ENCODE results near the gene GJC2. TPM values are rescaled to one million over a fixed set of nuclear protein-coding genes. Genes with fewer than 3 reads are reported as not detected.
"Not testable (repeated sequence)": the region's sequence is repeated elsewhere in the genome, so short reads cannot be mapped to it uniquely, and the experiment has no call there.

Gene GJC2
- total RNA-seq, 2 experiments from 2014 or later, result 0.17 to 0.25 TPM

DNA sequence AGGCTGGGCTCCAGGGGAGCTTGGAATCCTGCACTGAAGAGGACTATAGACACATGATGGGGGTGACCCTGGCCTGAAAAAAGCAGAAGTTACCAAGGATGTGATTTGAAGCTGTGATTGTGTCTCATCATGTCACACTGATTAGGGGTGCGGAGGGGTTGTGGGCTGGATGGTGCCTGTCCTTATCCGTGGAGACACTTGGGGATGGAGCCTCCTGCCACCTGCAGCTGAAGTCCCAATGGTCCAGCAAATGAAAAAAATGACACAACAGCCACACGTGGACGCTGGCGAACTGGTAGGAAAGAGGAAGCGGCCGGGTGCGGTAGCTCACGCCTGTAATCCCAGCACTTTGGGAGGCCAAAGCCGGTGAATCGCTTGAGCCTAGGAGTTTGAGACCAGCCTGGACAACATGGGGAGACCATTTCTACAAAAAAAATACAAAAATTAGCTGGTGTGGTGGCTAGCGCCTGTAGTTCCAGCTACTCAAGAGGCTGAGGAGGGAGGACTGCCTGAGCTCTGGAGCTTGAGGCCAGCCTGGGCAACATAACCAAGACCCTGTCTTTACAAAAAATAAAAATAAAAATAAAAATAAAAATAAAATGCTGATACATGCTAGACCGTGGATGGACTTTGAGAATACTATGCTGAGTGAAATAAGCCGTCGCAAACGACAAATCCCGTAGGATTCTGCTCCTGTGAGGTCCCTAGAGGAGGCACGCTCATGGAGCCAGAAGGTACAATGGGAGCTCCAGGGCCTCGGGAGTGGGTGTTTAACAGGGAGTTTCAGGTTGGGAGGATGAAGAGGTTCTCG lies 15.0 kb downstream of the GJC2 start:
- DNase-seq, result no peak
- peaks cover 42% of the 10 kb centered on the region for H3K4me1 Mint-ChIP-seq (ENCODE audit: low read depth)
- no peaks in the 10 kb centered on the region for H3K36me3 Mint-ChIP-seq (ENCODE audit: low read depth)
- no peaks in the 10 kb centered on the region for H3K27me3 Mint-ChIP-seq (ENCODE audit: low read depth)
- CTCF ChIA-PET, result interaction anchor here (0.6 to 1.2 kb wide), 9 partner anchors 11 to 1886 kb away, joined by 3 to 6 read pairs (median 4); partner anchors contain the start of gene GUK1
- peak overlapping the region; percentile 93 for H3K27ac Mint-ChIP-seq
- H3K9me3 Mint-ChIP-seq, result no peaks in the 10 kb centered on the region
- intact Hi-C loops (cut with micrococcal nuclease), result loop anchor here (1.0 to 10.0 kb wide), 5 partner anchors 24 to 1282 kb away; partner anchors contain the start of genes COQ8A, GUK1 and ZNF678
- peak overlapping the region; percentile 91 for H3K4me3 Mint-ChIP-seq

DNA sequence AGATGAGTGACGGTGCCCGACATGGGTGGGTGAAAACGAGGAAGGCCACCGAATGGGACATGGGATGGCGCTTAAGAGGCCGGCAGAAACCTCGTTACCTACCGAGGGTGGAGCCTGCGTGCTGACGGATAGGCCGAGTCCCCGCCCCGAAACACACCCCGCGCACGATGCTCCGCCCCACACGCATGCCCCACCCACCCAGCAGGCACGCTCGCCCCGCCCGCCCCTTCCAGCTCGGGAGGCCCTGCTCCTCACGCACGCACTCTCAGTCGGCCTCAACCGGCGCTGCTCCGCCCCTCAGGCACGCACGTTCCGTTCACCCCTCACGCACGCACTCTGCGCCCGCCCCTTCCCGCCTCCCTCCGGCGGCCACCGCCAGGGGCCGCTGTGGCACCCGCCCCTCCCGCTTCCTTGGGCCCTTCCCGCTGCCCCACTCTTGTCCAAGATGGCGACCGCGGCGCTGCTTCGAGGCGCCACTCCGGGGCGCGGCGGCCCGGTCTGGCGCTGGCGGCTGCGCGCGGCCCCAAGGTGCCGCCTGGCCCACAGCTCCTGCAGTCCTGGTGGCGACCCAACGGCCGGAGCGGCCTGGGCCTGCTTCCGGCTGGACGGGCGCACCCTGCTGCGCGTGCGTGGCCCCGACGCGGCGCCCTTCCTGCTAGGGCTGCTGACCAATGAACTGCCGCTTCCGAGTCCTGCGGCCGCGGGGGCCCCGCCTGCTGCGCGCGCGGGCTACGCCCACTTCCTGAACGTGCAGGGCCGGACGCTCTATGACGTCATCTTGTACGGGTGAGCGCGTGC lies 15.8 kb downstream of the GJC2 start, which contains the start of gene IBA57:
IBA57 (plus strand) TSS at position 433 of the 798 bp plus-strand sequence; CDS start at position 446, 13 bp downstream.
- Mint-ChIP-seq H3K9me3 (no peaks in the 10 kb centered on the region), H3K27ac (peak within 1 kb of the TSS; percentile 93), H3K36me3 (ENCODE audit: low read depth) (no peaks in the 10 kb centered on the region), H3K4me1 (ENCODE audit: low read depth) (peaks cover 42% of the 10 kb centered on the region), H3K27me3 (ENCODE audit: low read depth) (no peaks in the 10 kb centered on the region), H3K4me3 (peak within 1 kb of the TSS; percentile 91)
- peak; percentile 99 for DNase-seq
- intact Hi-C loops (cut with micrococcal nuclease), result loop anchor here (1.0 to 10.0 kb wide), 14 partner anchors 9 to 1283 kb away; partner anchors contain the start of genes ARF1, C1orf35, COQ8A and GUK1
- CTCF ChIA-PET, result interaction anchor here (0.6 to 3.8 kb wide), 15 partner anchors 11 to 1886 kb away, joined by 3 to 21 read pairs (median 5); partner anchors contain the start of gene GUK1

DNA sequence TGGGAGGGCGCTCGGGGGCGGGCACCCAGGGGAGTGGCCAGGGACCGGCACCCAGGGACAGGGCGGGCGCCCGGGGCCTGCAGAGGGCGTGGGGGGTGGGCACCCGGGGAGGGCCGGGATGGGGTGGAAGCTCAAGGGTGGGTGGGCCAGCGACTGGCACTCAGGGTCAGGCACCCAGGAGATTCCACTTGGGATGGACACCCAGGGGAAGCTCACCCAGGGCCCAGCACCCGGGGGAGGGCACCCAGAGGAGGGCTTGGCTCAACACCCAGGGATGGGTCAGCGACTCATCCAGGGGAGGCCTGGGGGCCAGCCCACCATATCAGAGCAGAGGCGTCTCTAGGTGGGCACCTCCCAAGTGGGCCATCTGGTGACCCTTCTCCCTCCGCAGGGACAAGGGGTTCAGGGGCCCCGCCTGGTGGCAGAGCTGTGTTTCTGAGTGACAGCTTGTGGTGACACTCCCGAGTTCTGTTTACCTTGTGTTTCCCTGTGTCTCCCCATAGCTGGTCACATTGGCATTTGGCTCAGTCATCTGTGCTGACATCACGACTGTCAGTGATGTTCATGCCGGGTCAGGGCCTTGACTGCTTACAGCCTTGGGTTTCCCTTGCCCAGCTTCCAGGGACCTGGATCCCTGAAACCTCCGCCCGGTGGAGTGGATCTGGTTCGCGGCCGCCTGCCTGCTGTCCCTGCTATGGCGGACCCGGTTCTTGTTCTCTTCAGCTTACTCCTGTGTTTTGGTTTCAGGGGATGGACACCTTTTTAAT lies 16.6 kb downstream of the GJC2 start:
- intact Hi-C loops (cut with micrococcal nuclease), result loop anchor here (1.0 to 10.0 kb wide), 12 partner anchors 8 to 1284 kb away; partner anchors contain the start of genes ARF1, C1orf35, COQ8A and MRPL55
- Mint-ChIP-seq H3K4me3 (peak overlapping the region; percentile 71), H3K36me3 (ENCODE audit: low read depth) (no peaks in the 10 kb centered on the region), H3K9me3 (no peaks in the 10 kb centered on the region), H3K4me1 (ENCODE audit: low read depth) (peaks cover 42% of the 10 kb centered on the region), H3K27me3 (ENCODE audit: low read depth) (no peaks in the 10 kb centered on the region), H3K27ac (peak overlapping the region; percentile 74)
- CTCF ChIA-PET, result interaction anchor here (0.6 to 3.8 kb wide), 12 partner anchors 10 to 168 kb away, joined by 3 to 21 read pairs (median 6); no protein-coding TSS in a partner anchor
- peak; percentile 67 for DNase-seq

DNA sequence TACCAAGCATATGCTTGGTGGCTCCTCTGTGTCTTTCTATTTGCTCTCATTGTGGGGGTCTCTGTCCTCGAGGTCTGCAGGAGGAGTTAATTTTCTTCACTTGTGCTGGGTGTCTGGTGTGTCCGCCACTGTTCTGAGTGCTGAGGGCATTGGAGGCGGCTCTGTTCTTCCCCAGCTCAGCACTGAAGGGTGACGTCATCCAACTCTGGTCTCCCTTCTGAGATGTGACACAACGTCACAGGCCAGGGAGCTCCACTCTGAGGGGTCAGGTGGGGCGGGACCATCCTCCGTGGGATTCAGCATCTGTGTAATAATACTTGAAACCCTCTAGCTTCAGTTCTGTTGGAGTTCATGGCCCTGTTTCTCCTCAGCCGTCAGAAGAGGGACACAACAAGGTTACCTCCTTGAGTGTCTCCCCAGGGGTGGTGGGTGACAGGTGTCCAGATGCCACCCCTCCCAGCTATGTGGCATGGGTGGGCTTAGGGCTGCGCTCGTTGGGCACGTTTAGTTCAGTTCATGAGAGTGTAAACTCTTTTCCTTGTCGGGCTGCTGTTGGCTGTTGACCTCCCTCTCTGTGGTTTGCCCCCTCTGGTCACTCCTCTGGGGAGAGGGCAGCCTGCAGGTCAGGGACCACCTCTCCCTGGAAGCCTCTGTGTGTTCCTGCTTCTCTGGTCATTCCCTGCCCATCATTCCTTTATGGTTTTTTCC lies 19.0 kb downstream of the GJC2 start:
- H3K27ac Mint-ChIP-seq, result no peak overlapping the region
- no peaks in the 10 kb centered on the region for H3K36me3 Mint-ChIP-seq (ENCODE audit: low read depth)
- H3K4me1 Mint-ChIP-seq (ENCODE audit: low read depth), result peaks cover 31% of the 10 kb centered on the region
- CTCF ChIA-PET, result interaction anchor here (0.6 to 3.8 kb wide), 5 partner anchors 8 to 45 kb away, joined by 3 to 21 read pairs (median 3); no protein-coding TSS in a partner anchor
- H3K9me3 Mint-ChIP-seq, result no peaks in the 10 kb centered on the region
- no peak overlapping the region for H3K4me3 Mint-ChIP-seq
- intact Hi-C loops (cut with micrococcal nuclease), result loop anchor here (5.0 to 10.0 kb wide), 3 partner anchors 404 to 1286 kb away; partner anchors contain the start of gene COQ8A
- no peaks in the 10 kb centered on the region for H3K27me3 Mint-ChIP-seq (ENCODE audit: low read depth)
- no peak for DNase-seq

GRCh38 chr1:228169345-228169744 lies 19.6 kb downstream of the GJC2 start:
- no peak for DNase-seq
- intact Hi-C loops (cut with micrococcal nuclease), result loop anchor here (5.0 to 10.0 kb wide), 3 partner anchors 405 to 1287 kb away; partner anchors contain the start of gene COQ8A
- Mint-ChIP-seq H3K9me3 (no peaks in the 10 kb centered on the region), H3K27ac (no peak overlapping the region), H3K4me3 (no peak overlapping the region), H3K27me3 (ENCODE audit: low read depth) (no peaks in the 10 kb centered on the region), H3K4me1 (ENCODE audit: low read depth) (peaks cover 25% of the 10 kb centered on the region), H3K36me3 (ENCODE audit: low read depth) (no peaks in the 10 kb centered on the region)
- CTCF ChIA-PET, result interaction anchor here (0.6 to 3.8 kb wide), 4 partner anchors 10 to 1289 kb away, joined by 3 to 21 read pairs (median 4); no protein-coding TSS in a partner anchor

DNA sequence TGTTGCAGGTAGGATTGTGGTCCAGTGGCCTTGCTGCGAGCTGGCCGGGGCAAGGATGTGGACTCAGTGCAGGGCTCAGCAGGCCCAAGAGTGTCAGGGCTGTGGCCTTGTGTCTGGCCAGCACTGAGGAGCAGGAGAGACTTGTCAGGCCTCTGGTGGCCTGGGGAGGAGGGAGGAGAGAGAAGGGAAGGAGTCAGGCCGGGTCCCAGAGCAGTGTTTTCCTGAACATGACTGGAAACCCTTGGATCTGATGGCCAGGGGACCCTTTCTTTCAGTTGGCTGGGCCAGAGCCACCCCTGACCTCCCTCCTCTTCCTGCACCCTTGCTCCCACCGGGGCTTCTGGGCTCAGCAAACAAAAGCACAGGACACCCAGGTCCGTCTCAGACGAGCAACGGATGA lies 20.9 kb downstream of the GJC2 start:
- no peak for DNase-seq
- no peaks in the 10 kb centered on the region for H3K9me3 Mint-ChIP-seq
- peaks cover 20% of the 10 kb centered on the region for H3K4me1 Mint-ChIP-seq (ENCODE audit: low read depth)
- intact Hi-C loops (cut with micrococcal nuclease), result no loop called here
- CTCF ChIA-PET, result interaction anchor here (1.1 kb wide), 1 partner anchor 9 kb away, joined by 3 read pairs; no protein-coding TSS in a partner anchor
- no peak overlapping the region for H3K27ac Mint-ChIP-seq
- no peaks in the 10 kb centered on the region for H3K36me3 Mint-ChIP-seq (ENCODE audit: low read depth)
- no peak overlapping the region for H3K4me3 Mint-ChIP-seq
- no peaks in the 10 kb centered on the region for H3K27me3 Mint-ChIP-seq (ENCODE audit: low read depth)

DNA sequence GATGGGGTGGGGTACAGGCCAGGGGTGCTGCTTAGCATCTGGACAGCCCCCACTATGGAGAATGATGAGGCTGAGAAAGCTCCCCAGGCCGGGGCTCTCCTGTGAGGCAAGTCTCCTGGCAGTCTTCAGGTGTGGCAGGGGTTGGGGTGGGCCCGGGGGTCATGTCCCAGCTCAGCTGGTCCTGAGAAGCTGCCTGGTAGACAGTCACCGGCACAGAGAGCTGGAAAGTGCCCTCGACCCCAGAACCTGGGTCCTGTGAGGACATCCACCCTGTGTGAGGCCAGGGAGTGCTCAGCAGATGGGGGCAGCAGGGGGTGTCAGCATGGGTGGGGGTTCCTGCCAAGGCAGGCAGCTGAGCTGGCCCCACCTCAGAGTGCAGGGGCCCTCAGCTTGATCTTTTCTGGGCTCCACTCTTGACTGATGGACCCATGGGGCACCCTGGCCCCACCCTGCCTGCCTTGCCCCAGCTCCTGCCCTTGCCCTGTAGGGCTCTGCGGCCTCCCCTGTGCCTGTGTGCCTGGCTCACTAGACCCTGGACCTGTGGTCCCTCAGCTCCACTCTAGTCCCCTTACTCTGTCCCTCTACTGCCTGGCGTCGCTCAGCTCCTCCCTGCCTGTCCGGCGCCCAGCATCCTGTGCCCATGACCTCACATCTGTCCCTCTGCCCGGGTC lies 21.6 kb downstream of the GJC2 start:
- intact Hi-C loops (cut with micrococcal nuclease), result no loop called here
- no peaks in the 10 kb centered on the region for H3K36me3 Mint-ChIP-seq (ENCODE audit: low read depth)
- H3K9me3 Mint-ChIP-seq, result no peaks in the 10 kb centered on the region
- CTCF ChIA-PET, result interaction anchor here (0.7 kb wide), 1 partner anchor 175 kb away, joined by 4 read pairs; no protein-coding TSS in a partner anchor
- H3K4me3 Mint-ChIP-seq, result no peak overlapping the region
- H3K27me3 Mint-ChIP-seq (ENCODE audit: low read depth), result no peaks in the 10 kb centered on the region
- no peak for DNase-seq
- no peak overlapping the region for H3K27ac Mint-ChIP-seq
- H3K4me1 Mint-ChIP-seq (ENCODE audit: low read depth), result peaks cover 20% of the 10 kb centered on the region

DNA sequence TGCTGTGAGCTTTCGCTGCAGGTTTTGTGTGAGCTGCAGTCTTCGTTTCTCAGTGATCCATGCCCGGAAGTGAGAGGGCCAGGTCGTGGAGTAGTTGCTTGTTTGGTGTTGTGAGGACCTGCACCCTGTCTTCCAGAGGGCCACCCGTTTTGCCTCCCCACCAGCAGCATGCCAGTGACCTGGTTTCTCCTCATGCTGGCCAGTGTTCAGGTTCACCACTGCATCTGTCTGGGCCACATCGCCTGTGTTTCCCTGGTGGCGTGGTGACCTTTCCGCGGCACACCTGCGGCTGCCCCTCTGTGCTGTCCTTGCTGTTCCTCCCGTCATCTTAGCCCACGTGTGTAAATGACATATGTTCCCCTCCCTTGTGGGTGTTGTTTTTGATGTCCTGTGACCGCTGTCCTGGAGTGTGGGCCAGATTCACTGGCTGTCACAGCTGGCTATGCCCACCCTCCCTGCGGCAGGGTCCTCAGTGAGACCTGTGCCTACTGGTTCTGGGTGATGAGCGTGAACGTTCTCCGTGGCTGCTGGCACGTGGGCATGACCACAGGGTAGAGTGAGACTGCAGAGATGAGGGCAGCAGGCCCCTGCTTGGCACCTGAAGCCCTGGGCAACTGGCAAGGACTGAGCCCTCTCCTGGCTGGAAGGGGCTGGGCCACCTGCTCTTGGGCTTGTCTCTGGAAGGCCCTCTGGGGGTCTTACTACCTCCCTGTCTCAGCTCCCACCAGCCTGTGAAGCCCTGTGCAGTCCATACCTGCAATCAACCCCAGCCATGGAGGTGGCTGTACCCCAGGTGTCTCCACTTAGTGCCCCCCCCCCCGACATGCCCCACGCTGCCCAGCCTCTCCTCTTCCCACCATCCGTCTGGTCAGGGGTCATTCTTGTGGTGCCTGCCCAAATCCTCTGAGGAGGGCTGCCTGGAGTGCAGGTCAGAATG lies 23.1 kb downstream of the GJC2 start:
- intact Hi-C loops (cut with micrococcal nuclease), result no loop called here
- no peaks in the 10 kb centered on the region for H3K9me3 Mint-ChIP-seq
- no peaks in the 10 kb centered on the region for H3K36me3 Mint-ChIP-seq (ENCODE audit: low read depth)
- no peaks in the 10 kb centered on the region for H3K27me3 Mint-ChIP-seq (ENCODE audit: low read depth)
- CTCF ChIA-PET, result interaction anchor here (0.8 kb wide), 1 partner anchor 32 kb away, joined by 3 read pairs; no protein-coding TSS in a partner anchor
- H3K27ac Mint-ChIP-seq, result no peak overlapping the region
- peaks cover 10% of the 10 kb centered on the region for H3K4me1 Mint-ChIP-seq (ENCODE audit: low read depth)
- no peak for DNase-seq
- H3K4me3 Mint-ChIP-seq, result no peak overlapping the region

DNA sequence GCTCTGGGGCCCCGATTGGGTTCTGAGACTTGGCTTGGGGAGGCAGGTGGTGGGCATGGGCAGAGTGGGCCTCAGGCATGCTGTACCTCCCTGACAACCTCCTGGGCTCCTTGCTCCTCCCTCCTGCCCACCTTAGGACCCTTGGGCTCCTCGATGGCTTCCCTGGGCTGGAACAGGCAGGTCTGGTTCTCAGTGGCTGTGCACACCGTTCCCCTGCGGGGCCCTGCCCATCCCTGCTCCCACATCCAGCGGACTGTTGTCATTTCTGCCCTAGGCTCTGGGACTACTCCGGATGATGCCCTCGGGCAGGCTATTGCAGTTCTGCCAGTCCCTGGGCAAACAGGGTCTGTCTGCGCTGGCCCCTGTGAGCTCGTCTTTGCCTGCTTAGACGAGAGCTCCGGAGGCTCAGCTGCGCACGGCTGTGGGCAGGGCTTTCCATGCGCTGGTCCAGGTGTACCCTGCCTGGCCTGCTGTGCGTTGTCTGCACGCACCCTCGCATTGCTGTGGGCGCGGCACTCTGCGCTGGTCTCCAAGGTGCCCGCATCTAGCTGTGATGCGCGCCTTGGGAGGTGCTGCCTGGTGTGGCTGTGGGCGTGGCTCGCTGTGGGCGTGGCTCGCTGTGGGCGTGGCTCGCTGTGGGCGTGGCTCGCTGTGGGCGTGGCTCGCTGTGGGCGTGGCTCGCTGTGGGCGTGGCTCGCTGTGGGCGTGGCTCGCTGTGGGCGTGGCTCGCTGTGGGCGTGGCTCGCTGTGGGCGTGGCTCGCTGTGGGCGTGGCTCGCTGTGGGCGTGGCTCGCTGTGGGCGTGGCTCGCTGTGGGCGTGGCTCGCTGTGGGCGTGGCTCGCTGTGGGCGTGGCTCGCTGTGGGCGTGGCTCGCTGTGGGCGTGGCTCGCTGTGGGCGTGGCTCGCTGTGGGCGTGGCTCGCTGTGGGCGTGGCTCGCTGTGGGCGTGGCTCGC lies 24.1 kb downstream of the GJC2 start:
- CTCF ChIA-PET; DNase-seq; H3K27me3 Mint-ChIP-seq (ENCODE audit: low read depth); H3K4me3 Mint-ChIP-seq; H3K27ac Mint-ChIP-seq; H3K9me3 Mint-ChIP-seq; H3K4me1 Mint-ChIP-seq (ENCODE audit: low read depth); H3K36me3 Mint-ChIP-seq (ENCODE audit: low read depth): not testable (repeated sequence)
- intact Hi-C loops (cut with micrococcal nuclease), result loop anchor here (1.0 kb wide), 1 partner anchor 8 kb away; no protein-coding TSS in a partner anchor
